GM04503 (cell line): ENCODE measurements around the gene CFAP52.
"Not testable (repeated sequence)": the region's sequence is repeated elsewhere in the genome, so short reads cannot be mapped to it uniquely, and the experiment has no call there.

ENCODE experiments used
- DNase-seq: peaks from one replicate; pipeline ENCODE4 v3.0.0-alpha.2; 2012; ENCODE audit warnings: low read depth

CFAP52 gene

DNA sequence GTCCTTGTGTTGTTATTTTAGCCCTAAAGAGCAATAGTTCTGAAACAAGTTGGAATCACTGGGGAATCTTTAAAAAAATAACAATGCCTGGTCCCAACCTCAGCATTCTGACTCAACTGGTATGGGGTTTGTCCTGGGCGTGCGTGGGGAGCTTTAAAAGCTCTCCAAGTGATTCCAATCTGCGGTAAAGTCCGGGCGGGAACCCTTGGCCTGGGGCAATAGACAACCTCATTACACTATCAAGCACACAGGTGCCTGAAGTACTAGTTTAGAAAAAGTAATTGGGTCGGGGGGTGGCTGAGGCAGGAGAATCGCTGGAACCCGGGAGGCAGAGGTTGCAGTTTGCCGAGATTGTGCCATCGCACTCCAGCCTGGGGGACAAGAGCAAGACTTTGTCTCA, 5.2 kb upstream of the CFAP52 start:
- DNase-seq: no peak

DNA sequence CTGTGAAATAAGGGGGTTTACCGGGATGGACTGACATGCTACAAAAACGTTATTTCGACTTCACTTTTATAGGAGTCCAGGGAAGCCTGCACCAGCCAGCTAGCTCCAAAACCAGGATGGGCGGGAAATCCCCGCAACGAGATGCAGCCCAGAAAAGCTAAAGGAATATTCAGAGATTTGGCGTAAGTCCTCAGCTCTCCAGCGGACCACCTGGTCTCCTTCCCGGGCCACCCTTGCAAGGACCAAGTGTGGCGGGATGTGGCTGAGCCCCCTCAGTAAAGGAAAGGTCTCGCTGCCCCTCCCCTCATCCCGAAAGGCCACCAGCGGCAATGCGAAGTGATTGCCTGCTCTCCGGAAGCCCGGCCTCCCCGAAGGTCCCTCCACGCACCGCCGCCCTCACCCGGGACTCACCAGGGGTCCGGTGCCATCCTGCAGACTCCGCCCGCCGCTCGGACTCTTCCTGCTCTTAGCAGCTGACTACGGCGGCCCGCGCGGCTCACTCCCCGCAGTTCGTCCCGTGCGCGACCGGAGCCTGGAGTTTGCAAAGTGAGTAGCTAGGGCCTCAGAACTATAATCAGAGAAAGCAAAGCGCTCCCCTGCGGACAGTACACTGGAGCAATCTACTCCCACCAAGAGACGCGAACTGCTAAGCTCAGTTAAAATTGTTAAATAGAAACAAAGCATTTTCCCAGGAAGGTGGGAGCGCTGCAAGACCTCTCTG, 901 bp upstream of the CFAP52 start, which contains the start of gene STX8:
Gene STX8, minus strand, starts transcription at position 440 of the 721 bp plus-strand sequence. Its CDS starts 12 bp downstream, at position 428.
- DNase-seq: no peak

GRCh38 chr17:9577373-9577709, 899 bp downstream of the CFAP52 start:
- DNase-seq: no peak

- no peak for DNase-seq
Observed at GRCh38 chr17:9587969-9588656, 11.7 kb downstream of the CFAP52 start.

DNA sequence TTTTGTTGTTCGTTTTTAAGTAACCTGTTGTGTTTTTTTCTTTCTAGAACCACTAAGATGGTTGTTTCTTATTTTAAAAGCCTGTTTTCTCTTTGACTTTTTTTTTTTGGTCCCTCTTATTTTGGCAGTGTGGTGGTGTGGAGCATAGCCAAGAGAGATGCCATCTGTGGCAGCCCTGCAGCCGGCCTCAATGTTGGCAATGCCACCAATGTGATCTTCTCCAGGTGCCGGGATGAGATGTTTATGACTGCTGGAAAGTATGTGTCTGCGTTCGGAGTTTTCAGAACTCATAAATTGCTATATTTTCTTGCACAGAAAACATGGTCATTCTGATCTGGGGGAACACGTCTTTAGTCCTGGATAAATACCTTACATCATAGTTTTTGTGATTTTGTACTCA, 17.6 kb downstream of the CFAP52 start:
- no peak for DNase-seq

DNA sequence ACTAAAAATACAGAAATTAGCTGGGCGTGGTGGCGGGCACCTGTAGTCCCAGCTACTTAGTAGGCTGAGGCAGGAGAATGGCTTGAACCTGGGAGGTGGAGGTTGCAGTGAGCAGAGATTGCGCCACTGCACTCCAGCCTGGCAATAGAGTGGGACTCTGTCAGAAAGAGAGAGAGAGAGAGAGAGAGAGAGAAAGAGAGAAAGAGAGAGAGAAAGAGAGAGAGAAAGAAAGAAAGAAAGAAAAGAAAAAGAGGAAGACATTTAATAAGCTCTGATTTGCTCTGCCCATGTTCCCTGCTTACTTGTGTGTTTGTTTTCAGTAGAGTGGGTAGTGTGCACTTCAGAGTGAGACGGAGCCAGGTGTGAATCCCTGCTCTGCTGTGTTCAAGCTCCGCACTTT, 21.2 kb downstream of the CFAP52 start:
- not testable (repeated sequence) for DNase-seq

DNA sequence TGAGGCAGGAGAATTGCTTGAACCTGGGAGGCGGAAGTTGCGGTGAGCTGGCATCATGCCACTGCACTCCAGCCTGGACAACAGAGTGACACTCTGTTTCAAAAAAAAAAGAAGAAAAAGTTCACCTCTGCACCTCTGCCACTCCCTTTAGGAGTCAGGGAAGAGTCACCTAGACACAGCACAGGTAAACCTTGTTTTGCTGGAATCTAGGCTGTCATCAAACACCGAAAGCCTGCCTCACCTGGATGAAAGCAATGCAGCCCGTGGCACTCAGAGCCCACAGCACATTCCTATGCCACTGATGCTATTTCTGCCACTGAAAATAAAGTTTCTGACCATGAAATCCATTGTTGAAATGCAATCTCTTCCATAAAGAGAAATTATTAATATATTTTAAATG, 22.2 kb downstream of the CFAP52 start:
- no peak for DNase-seq

GRCh38 chr17:9604583-9604982, 28.1 kb downstream of the CFAP52 start:
- not testable (repeated sequence) for DNase-seq

- no peak for DNase-seq
Observed at GRCh38 chr17:9606453-9606852, 30.0 kb downstream of the CFAP52 start.

- not testable (repeated sequence) for DNase-seq
Observed at GRCh38 chr17:9607058-9607457, 30.6 kb downstream of the CFAP52 start.

GRCh38 chr17:9611557-9611956, 35.1 kb downstream of the CFAP52 start:
- DNase-seq: no peak

DNA sequence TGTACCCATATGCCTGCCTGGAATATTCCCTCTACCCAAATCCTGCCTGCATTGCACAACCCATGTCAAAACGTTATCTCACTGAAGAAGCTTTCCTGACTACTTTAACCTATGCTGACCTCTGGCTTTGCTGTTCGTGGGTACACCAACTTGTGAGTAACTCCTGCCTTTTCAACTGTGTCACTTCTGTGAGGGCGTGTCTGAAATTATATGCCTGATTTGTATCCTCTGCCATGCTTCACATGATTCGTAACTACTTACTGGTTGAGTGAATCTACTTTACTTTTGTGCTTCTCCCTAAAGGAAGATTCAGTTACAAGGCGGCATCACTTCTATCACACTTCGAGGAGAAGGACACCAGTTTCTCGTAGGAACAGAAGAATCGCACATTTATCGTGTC, 35.6 kb downstream of the CFAP52 start:
- DNase-seq: no peak

DNA sequence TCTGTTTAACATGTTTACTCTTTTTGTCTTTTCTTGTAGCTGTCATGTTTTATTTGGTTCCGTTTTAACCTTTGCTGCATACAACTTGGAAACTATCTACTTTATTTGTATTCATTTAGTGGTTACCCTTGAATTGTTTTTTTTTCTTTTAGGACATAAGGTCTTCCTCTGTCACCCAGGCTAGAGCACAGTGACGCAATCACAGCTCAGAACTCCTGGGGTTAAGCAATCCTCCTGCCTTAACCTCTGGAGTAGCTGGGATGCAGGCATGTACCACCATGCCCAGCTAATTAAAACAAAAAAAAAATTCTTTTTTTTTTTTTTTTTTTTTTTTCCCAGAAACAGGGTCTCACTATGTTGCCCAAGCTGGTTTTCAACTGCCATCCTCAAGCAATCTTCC, 39.0 kb downstream of the CFAP52 start:
- no peak for DNase-seq

- no peak for DNase-seq
Observed at GRCh38 chr17:9622961-9623360, 46.5 kb downstream of the CFAP52 start.

DNA sequence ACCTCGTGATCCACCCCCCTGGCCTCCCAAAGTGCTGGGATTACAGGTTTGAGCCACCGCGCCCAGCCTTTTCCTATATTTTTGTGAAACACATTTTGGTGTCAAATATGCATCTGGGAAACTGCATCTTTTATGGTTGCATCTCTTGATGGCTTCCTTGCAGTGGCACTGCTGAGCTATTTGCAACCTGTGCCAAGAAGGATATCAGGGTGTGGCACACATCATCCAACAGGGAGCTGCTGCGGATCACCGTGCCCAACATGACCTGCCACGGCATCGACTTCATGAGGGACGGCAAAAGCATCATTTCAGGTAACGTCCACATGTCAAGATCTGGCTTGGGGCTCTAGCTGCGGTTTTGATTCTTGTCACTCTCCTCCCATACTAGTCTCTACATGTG, 52.1 kb downstream of the CFAP52 start:
- no peak for DNase-seq

GRCh38 chr17:9632741-9633140, 56.3 kb downstream of the CFAP52 start:
- no peak for DNase-seq

DNA sequence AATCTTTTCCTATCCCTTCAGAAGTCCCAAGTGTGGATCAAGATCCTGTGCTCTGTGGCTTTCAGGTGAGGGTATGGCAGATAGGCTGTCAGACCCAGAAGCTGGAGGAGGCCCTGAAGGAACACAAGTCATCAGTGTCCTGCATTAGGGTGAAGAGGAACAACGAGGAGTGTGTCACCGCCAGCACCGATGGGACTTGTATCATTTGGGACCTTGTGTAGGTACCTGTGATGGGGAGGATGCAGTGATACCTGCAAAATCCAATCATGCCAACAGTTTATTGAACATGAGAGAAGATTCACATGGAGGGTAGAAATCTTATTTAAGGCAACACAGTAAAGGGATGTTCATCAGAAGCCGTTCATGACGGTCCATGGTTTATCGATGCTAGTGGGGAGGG, 58.9 kb downstream of the CFAP52 start:
- no peak for DNase-seq

DNA sequence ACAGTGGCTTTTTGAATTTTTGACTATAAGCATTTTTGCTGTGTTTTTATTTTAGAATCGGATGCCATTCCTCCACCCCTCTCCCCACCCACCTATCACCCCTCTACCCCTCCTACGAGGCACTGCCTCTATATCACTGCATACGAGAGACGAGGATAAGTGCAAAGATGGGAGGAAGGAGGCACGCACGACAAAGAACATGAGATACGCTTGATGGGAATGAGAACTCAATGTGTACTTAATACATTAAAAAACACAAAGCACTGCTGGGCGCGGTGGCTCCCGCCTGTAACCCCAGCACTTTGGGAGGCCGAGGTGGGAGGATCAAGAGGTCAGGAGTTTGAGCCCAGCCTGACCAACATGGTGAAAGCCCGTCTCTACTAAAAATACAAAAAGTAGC, 60.1 kb downstream of the CFAP52 start:
- DNase-seq: no peak

DNA sequence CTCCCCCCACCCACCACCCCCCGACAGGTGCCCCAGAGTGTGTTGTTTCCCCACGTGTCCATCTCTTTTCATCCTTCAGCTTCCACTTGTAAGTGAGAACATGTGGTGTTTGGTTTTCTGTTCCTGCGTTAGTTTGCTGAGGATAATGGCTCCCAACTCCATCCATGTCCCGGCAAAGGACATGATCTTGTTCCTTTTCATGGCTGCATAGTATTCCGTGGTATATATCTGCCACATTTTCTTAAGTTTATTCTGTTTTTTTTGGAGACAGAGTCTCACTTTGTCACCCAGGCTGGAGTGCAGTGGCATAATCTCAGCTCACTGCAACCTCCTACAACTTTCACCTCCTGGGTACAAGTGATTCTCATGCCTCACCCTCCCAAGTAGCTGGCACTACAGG, 63.9 kb downstream of the CFAP52 start:
- DNase-seq: not testable (repeated sequence)

- DNase-seq: no peak
Observed at GRCh38 chr17:9643611-9644010, 67.2 kb downstream of the CFAP52 start.

DNA sequence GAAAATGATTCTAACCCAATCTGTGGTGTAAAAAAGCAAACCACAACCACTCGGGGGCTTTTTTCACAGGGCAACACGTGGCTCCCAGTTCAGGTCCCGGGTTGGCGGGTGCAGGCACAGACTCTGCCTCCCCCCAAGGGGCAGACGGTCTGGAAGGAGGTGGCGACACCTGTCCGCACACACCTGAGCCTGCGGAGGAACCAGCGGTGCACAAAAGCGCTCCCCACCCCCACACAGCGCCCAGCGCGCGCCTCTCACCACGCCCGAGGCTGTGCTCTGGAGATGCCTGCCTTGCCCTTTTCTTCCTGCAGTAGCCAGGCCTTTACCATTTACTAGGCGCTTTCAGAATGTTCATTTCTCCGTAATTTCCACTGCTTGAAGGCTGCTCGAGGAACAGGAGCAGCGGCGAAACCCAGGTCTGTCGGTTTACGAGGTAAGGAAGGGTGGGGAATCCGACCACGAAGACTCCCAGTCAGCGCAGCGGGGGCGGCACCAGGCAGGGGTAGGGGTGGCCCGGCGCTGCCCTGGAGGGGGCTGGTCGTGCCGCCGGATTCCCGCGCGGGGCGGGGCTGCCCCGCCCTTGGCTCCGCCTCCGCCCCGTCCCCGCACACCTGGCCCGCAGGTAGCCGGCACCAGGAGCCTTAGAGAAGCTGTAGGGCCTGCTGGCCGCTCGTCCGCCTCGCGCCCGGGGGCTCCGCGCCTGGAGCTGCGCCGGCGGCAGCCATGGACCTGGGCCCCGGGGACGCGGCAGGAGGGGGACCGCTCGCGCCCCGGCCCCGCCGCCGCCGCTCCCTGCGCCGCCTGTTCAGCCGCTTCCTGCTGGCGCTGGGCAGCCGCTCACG, 68.7 kb downstream of the CFAP52 start, which contains the start of gene USP43:
Gene USP43, plus strand, starts transcription at position 608 of the 842 bp plus-strand sequence. Its CDS starts 116 bp downstream, at position 724.
- DNase-seq: no peak

GRCh38 chr17:9645851-9646545, 69.6 kb downstream of the CFAP52 start:
- no peak for DNase-seq
